B cell (primary cell): Measurements from ENCODE around the gene SCAMP3. TPM values are rescaled to one million over a fixed set of nuclear protein-coding genes. Genes with fewer than 3 reads are reported as not detected.

Experiments used
- ATAC-seq: fragments of 200-7000 bp; cut with Tn5 transposase; one replicate; pipeline ENCODE4 v1.10.0; 2021; ENCODE audit warnings: low read depth, mild to moderate bottlenecking, moderate number of reproducible peaks, moderate library complexity
- CTCF ChIA-PET: fragments of 350-600 bp; sonication (Branson Sonifier 250); formaldehyde crosslinking; loops from one replicate; lab custom pipeline; 2021; ENCODE audit warnings: antibody characterized with exemption, inconsistent platforms; lab: Charles Lee
- POLR2A ChIA-PET: fragments of 350-600 bp; sonication (Branson Sonifier 250); formaldehyde crosslinking; loops from one replicate; lab custom pipeline; 2021; ENCODE audit warnings: antibody characterized with exemption; lab: Charles Lee
- DNase-seq: peaks from one replicate; pipeline ENCODE4 v3.0.0; 2013
- H2AFZ ChIP-seq: 2 replicates; pipeline ENCODE4 v1.6.1; 2012; ENCODE audit warnings: mild to moderate bottlenecking, low read depth, low read length; ENCODE audit not compliant: insufficient read depth, poor library complexity, severe bottlenecking
- H3K27ac ChIP-seq, 2 donors: 1 replicate in 1 of 2; 2 replicates in 1 of 2; pipeline ENCODE4 v1.5.1; 2012 to 2013; ENCODE audit warnings: low read length in 2 of 2, mild to moderate bottlenecking in 2 of 2, moderate library complexity in 1 of 2
- H3K27me3 ChIP-seq, 4 experiments: fragments of 200-600 bp in 1 of 4; sonication (generic) in 1 of 4; replicated peaks in 1 of 4; 1 replicate in 2 of 4; 2 replicates in 2 of 4; pipeline versions ENCODE4 v1.6.1 to v1.7.0; 2013 to 2016; ENCODE audit warnings: low read length in 3 of 4, mild to moderate bottlenecking in 2 of 4, mixed read lengths in 1 of 4, moderate library complexity in 1 of 4; ENCODE audit not compliant: insufficient read depth in 4 of 4, control insufficient read depth in 3 of 4; ENCODE audit errors: control extremely low read depth in 1 of 4
- H3K36me3 ChIP-seq, 2 experiments: replicated peaks in 1 of 2; 1 replicate in 1 of 2; 2 replicates in 1 of 2; pipeline versions ENCODE4 v1.6.1 to v1.7.1; 2013; ENCODE audit warnings: low read length in 1 of 2; ENCODE audit not compliant: insufficient read depth in 2 of 2, control insufficient read depth in 1 of 2; ENCODE audit errors: control extremely low read depth in 1 of 2, extremely low read depth in 1 of 2
- H3K4me1 ChIP-seq, 2 donors: fragments of 200-600 bp in 1 of 2; sonication (generic) in 1 of 2; 1 replicate in 1 of 2; 2 replicates in 1 of 2; pipeline versions ENCODE4 v1.5.1 to v1.6.1; 2013 to 2017; ENCODE audit warnings: low read length in 2 of 2; ENCODE audit not compliant: control insufficient read depth in 2 of 2, insufficient read depth in 2 of 2
- H3K4me2 ChIP-seq: replicated peaks from 2 replicates; pipeline ENCODE3; 2012; ENCODE audit warnings: mild to moderate bottlenecking, low read depth, low read length; ENCODE audit not compliant: poor library complexity, severe bottlenecking
- H3K4me3 ChIP-seq, 5 experiments: fragments of 200-600 bp in 1 of 5; sonication (generic) in 1 of 5; 1 replicate in 3 of 5; 2 replicates in 2 of 5; pipeline versions ENCODE4 v1.5.1 to v1.7.0; 2011 to 2016; ENCODE audit warnings: low read length in 4 of 5, mild to moderate bottlenecking in 4 of 5, low read depth in 2 of 5, control low read depth in 1 of 5, moderate library complexity in 1 of 5; ENCODE audit not compliant: insufficient read depth in 1 of 5; ENCODE audit errors: control extremely low read depth in 1 of 5, extremely low read depth in 1 of 5
- H3K79me2 ChIP-seq: fragments of 200-600 bp; sonication (generic); one replicate; pipeline ENCODE4 v1.6.0; 2016; ENCODE audit warnings: low read length; ENCODE audit not compliant: control insufficient read depth, insufficient read depth
- H3K9ac ChIP-seq: fragments of 200-600 bp; sonication (generic); 2 replicates; pipeline ENCODE4 v1.6.1; 2017; ENCODE audit warnings: mild to moderate bottlenecking, low read length, moderate library complexity
- H3K9me3 ChIP-seq, 3 donors: one replicate each; pipeline versions ENCODE4 v1.6.1 to v1.7.1; 2013; ENCODE audit warnings: low read length in 2 of 3; ENCODE audit not compliant: control insufficient read depth in 2 of 3, insufficient read depth in 1 of 3; ENCODE audit errors: control extremely low read depth in 1 of 3
- H4K20me1 ChIP-seq: 2 replicates; pipeline ENCODE4 v1.6.0; 2012; ENCODE audit warnings: mild to moderate bottlenecking, low read length; ENCODE audit not compliant: insufficient read depth, control insufficient read depth, poor library complexity, severe bottlenecking
- H3K27ac Mint-ChIP-seq: one replicate; pipeline ENCODE4 v1.8.0; 2021; ENCODE audit warnings: mixed read lengths
- H3K27me3 Mint-ChIP-seq: one replicate; pipeline ENCODE4 v1.8.0; 2021; ENCODE audit warnings: mixed read lengths
- H3K4me1 Mint-ChIP-seq: one replicate; pipeline ENCODE4 v1.8.0; 2021; ENCODE audit warnings: mixed read lengths
- H3K4me3 Mint-ChIP-seq: one replicate; pipeline ENCODE4 v1.8.0; 2021; ENCODE audit warnings: mixed read lengths
- H3K9me3 Mint-ChIP-seq: one replicate; pipeline ENCODE4 v1.8.0; 2022; ENCODE audit warnings: mixed read lengths; ENCODE audit not compliant: insufficient read depth
- CTCF ChIP-seq: fragments of 200-600 bp; IDR thresholded peaks from one replicate; pipeline ENCODE4 v1.8.0; 2022; ENCODE audit warnings: antibody characterized with exemption, mild to moderate bottlenecking
- WGBS: methylation state at CpG from one replicate; pipeline ENCODE4 v1.1.5; 2013; ENCODE audit warnings: missing lambda C conversion rate; ENCODE audit not compliant: insufficient coverage; 5-methylcytosine and 5-hydroxymethylcytosine counted together
- intact Hi-C: fragments of 100-400 bp; cut with micrococcal nuclease; formaldehyde crosslinking; loops from one replicate; pipeline ENCODE4 v1.10.0; 2022
- polyA plus RNA-seq: library from polyadenylated mRNA; depleted of rRNA; stranded (reverse); fragments of >200 nt; gene quantifications from 2 replicates; pipeline ENCODE4 v1.2.3, GENCODE V29; 2012
- total RNA-seq, 2 donors: library from RNA; stranded (reverse); fragments of 120-200 nt in 1 of 2; gene quantifications; 1 replicate in 1 of 2; 2 replicates in 1 of 2; pipeline versions ENCODE4 v1.2.3 to v1.2.4, GENCODE V29; 2013 to 2022

The SCAMP3 gene
- total and polyA plus RNA-seq, 2 donors (not counting 1 experiment from before 2014, with no cell fraction given) = 79.8 to 107 TPM

GRCh38 chr1:155308493-155309422, 46.6 kb upstream of the SCAMP3 start, which contains the start of gene FDPS:
Gene FDPS, plus strand, starts transcription at chr1:155308866. Its CDS starts 924 bp downstream, at chr1:155309790.
- no peaks in the 10 kb centered on the region for H3K27me3 ChIP-seq
- H3K9ac ChIP-seq = peak within 1 kb of the TSS; percentile 95
- H3K9me3 ChIP-seq = peaks cover 0 to 2% (median 0%) of the 10 kb centered on the region in 3 donors
- H3K4me2 ChIP-seq = peak within 1 kb of the TSS; percentile 95
- H3K27me3 Mint-ChIP-seq = no peaks in the 10 kb centered on the region
- CTCF ChIA-PET = interaction anchor here (0.7 to 5.0 kb wide), 7 partner anchors 12 to 610 kb away, joined by 3 to 46 read pairs (median 6); partner anchors contain the start of genes CLK2, RUSC1 and SCAMP3
- H2AFZ ChIP-seq = peak within 1 kb of the TSS; percentile 91
- peak within 1 kb of the TSS; percentile 62 to 100 (median 88) for H3K4me3 ChIP-seq
- H3K4me3 Mint-ChIP-seq = peak within 1 kb of the TSS; percentile 93
- H3K36me3 ChIP-seq = no peaks in the 10 kb centered on the region
- H3K9me3 Mint-ChIP-seq = no peaks in the 10 kb centered on the region
- peaks cover 37% of the 10 kb centered on the region for H3K79me2 ChIP-seq
- peaks cover 27% of the 10 kb centered on the region for H3K4me1 Mint-ChIP-seq
- TF ChIP-seq CTCF = no peak
- DNase-seq (peak; percentile 99), ATAC-seq (peak; percentile 99)
- H4K20me1 ChIP-seq = no peaks in the 10 kb centered on the region
- peak within 1 kb of the TSS; percentile 93 for H3K27ac Mint-ChIP-seq
- peak within 1 kb of the TSS; percentile 91 to 94 for H3K27ac ChIP-seq
- POLR2A ChIA-PET = interaction anchor here (0.7 to 1.4 kb wide), 5 partner anchors 15 to 674 kb away, joined by 3 to 4 read pairs (median 3); partner anchors contain the start of genes CLK2 and SCAMP3
- intact Hi-C loops = loop anchor here (1.0 to 5.0 kb wide), 6 partner anchors 15 to 549 kb away; partner anchors contain the start of genes CLK2, DAP3, GON4L and HCN3
- peaks cover 10 to 23% of the 10 kb centered on the region in 2 donors for H3K4me1 ChIP-seq
- WGBS = 0% methylated on average over 51 of the region's 51 CpGs
